Upper lobe of right lung (tissue), 1 donor: ENCODE results near the gene ZBTB46. TPM values are rescaled to one million over a fixed set of nuclear protein-coding genes. Genes with fewer than 3 reads are reported as not detected.

Experiments
- ATAC-seq: fragments of 200-7000 bp; cut with Tn5 transposase; one replicate; pipeline ENCODE4 v1.9.1; 2020; ENCODE audit warnings: mild to moderate bottlenecking, moderate library complexity
- DNase-seq: peaks from one replicate; pipeline ENCODE4 v3.0.0-alpha.2; 2020
- H3K27ac ChIP-seq: fragments of 200-600 bp; one replicate; pipeline ENCODE4 v1.8.0; 2022
- H3K27me3 ChIP-seq: fragments of 200-600 bp; one replicate; pipeline ENCODE4 v1.8.0; 2022; ENCODE audit warnings: mild to moderate bottlenecking
- H3K36me3 ChIP-seq: fragments of 200-600 bp; one replicate; pipeline ENCODE4 v1.8.0; 2022
- H3K4me1 ChIP-seq: fragments of 200-600 bp; one replicate; pipeline ENCODE4 v1.8.0; 2022
- H3K4me3 ChIP-seq: fragments of 200-600 bp; one replicate; pipeline ENCODE4 v1.8.0; 2022; ENCODE audit warnings: mild to moderate bottlenecking
- H3K9me3 ChIP-seq: fragments of 200-600 bp; one replicate; pipeline ENCODE4 v1.8.0; 2022
- CTCF ChIP-seq: fragments of 200-600 bp; IDR thresholded peaks from one replicate; pipeline ENCODE4 v1.8.0; 2022; ENCODE audit warnings: antibody characterized with exemption
- intact Hi-C: fragments of 100-400 bp; cut with DNase I; formaldehyde crosslinking; loops from one replicate; pipeline ENCODE4 v1.11.0; 2022
- total RNA-seq: library from RNA; stranded (reverse); fragmentation: NEBNext Ultra II Directional; extraction: Animal tissue kit (Norgen Biotek cat#: 25700); gene quantifications from one replicate; pipeline ENCODE4 v1.2.1, GENCODE V29; 2021
- donor health status: DM: no; HTN: yes; CAD: no; lungs with severe emphysema.

The ZBTB46 gene
- total RNA-seq, 1 donor from 2014 or later, result 19.7 TPM

DNA sequence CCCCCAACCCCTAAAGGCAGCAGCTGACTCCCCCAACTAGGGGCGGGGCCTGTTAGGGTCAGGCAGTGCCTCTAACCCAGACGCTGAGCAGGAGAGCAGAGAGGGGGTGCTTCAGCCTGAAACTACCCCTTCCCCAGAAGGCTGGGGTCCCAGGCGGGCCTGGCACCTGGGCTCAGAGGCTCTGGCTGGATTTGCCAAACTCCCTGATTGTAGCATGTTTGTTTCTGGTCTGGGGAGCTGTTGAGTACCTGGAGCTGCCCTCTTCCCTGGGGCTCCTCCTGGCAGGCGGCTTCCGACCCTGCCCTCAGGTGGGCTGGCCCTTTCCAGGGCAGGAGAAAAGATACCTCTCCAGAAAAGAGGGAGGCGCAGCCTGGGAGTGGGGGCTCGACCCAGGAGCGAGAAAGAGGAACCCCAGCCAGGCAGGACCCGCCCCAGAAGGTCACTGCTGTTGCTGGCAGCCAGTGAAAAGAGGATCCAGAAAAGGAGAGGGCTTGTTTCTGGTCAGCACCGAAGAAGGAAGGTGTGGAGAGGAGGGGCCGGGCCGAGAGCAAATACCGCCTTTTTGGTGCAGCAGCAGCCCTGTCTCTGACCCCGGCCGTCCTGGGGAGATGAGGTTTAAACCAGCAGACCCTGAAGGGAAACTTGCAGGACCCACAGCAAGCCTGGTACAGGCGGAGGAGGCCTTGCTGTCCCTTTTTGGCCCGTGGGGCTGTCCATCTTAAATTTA, 29.4 kb upstream of the ZBTB46 start:
- intact Hi-C loops, result loop anchor here (5.0 kb wide), 1 partner anchor 78 kb away; no protein-coding TSS in a partner anchor
- Histone ChIP-seq H3K27ac (no peak overlapping the region), H3K36me3 (peaks cover 8% of the 10 kb centered on the region), H3K9me3 (no peaks in the 10 kb centered on the region), H3K4me3 (no peak overlapping the region), H3K4me1 (peaks cover 43% of the 10 kb centered on the region), H3K27me3 (no peaks in the 10 kb centered on the region)
- ATAC-seq (no peak), DNase-seq (no peak)
- no peak for TF ChIP-seq CTCF

GRCh38 chr20:63859166-63859699, 28.2 kb upstream of the ZBTB46 start:
- no peak for TF ChIP-seq CTCF
- Histone ChIP-seq H3K27me3 (no peaks in the 10 kb centered on the region), H3K36me3 (peaks cover 8% of the 10 kb centered on the region), H3K27ac (peak overlapping the region; percentile 33), H3K9me3 (no peaks in the 10 kb centered on the region), H3K4me3 (no peak overlapping the region), H3K4me1 (peaks cover 56% of the 10 kb centered on the region)
- DNase-seq, result no peak
- intact Hi-C loops, result no loop called here
- no peak for ATAC-seq

DNA sequence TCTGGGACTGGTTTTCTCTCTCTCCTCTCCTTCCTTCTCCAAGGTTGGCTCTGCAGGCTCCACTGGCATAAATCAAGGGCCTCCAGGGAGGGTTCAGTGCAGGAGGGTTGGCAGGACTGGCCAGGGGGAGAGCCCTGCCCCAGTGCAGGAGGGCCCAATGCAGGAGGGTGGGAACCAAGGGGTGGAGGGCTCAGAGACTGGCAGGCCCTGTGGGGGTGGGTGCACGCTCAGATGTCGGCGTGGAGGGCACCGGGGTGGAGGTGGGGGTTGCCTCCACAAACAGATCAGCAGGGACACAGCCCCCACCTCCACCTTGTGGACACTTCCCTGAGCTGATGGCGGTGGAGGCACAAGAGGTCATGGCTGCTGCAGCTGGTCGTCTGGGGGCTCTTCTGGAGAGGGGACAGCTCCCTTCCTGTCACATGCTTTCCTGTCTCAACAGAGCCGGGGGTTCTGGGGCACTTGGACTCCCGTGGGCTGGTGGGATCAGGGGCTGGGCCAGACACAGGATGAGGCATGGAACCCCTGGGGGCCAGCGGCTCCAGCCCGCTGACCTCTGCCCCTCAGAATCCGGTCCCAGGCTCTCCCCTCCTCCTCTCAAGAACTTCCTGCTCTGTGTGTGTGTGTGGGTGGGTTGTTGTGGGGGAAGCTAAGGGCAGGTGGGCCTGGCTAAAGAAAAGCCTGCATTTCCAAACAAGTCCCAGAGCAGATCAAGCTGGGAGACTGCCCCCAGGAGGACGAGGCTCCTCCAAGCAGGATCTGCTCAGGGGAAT, 27.5 kb upstream of the ZBTB46 start:
- Histone ChIP-seq H3K27ac (peak overlapping the region; percentile 33), H3K36me3 (peaks cover 8% of the 10 kb centered on the region), H3K9me3 (no peaks in the 10 kb centered on the region), H3K27me3 (no peaks in the 10 kb centered on the region), H3K4me1 (peaks cover 58% of the 10 kb centered on the region), H3K4me3 (no peak overlapping the region)
- ATAC-seq, result peak; percentile 21
- DNase-seq, result no peak
- TF ChIP-seq CTCF, result peak; percentile 30
- intact Hi-C loops, result no loop called here

- no peak overlapping the region for H3K4me3 ChIP-seq
- TF ChIP-seq CTCF, result no peak
- H3K9me3 ChIP-seq, result no peaks in the 10 kb centered on the region
- peaks cover 55% of the 10 kb centered on the region for H3K4me1 ChIP-seq
- peak overlapping the region; percentile 42 for H3K27ac ChIP-seq
- H3K36me3 ChIP-seq, result peaks cover 8% of the 10 kb centered on the region
- no peaks in the 10 kb centered on the region for H3K27me3 ChIP-seq
- DNase-seq (no peak), ATAC-seq (peak; percentile 2)
- intact Hi-C loops, result no loop called here
These were observed 26.8 kb upstream of the ZBTB46 start for GRCh38 chr20:63857764-63858392.

DNA sequence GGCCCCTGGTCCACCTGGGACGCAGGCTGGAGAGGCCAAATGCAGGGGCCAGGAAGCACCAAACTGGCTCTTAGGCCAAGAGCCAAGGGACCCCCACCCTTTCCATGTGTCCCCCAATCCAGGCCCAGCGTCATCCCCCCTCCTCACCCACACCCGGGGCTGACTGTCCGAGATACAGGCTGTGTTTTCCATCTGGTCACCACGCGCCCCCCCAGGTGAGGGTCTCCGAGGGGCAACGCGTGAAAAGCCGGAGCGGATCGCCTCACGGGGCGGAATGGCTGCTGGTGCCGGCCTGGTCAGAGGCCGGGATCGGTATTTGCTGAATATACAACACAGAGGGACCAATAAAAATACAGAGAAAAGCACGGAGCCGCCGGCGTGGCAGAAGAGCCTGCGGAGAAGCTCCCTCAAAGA, 25.0 kb upstream of the ZBTB46 start:
- no peak for DNase-seq
- no peak for ATAC-seq
- H3K27ac ChIP-seq, result no peak overlapping the region
- H3K27me3 ChIP-seq, result no peaks in the 10 kb centered on the region
- no peaks in the 10 kb centered on the region for H3K36me3 ChIP-seq
- intact Hi-C loops, result no loop called here
- peaks cover 55% of the 10 kb centered on the region for H3K4me1 ChIP-seq
- no peak overlapping the region for H3K4me3 ChIP-seq
- no peak for TF ChIP-seq CTCF
- H3K9me3 ChIP-seq, result no peaks in the 10 kb centered on the region
